Gastrocnemius medialis (tissue), 4 donors: Measurements from ENCODE around the gene LRRK1.

Experiments
- POLR2A ChIP-seq, 2 donors: fragments of 450-650 bp; IDR thresholded peaks; one replicate each; pipeline ENCODE4 v1.6.1; 2017; ENCODE audit warnings: antibody characterized with exemption in 2 of 2, mild to moderate bottlenecking in 2 of 2, moderate library complexity in 2 of 2
- TF ChIP-seq, protein P1 (sequence below), 5 experiments: fragments of 450-650 bp in 3 of 5; fragments of 200-600 bp in 2 of 5; sonication (generic) in 2 of 5; IDR thresholded peaks in 4 of 5; conservative IDR thresholded peaks in 1 of 5; 1 replicate in 4 of 5; 2 replicates in 1 of 5; pipeline ENCODE4 v1.5.1; 2016 to 2019; ENCODE audit warnings: antibody characterized with exemption in 5 of 5, mild to moderate bottlenecking in 3 of 5, moderate library complexity in 3 of 5

DNA sequence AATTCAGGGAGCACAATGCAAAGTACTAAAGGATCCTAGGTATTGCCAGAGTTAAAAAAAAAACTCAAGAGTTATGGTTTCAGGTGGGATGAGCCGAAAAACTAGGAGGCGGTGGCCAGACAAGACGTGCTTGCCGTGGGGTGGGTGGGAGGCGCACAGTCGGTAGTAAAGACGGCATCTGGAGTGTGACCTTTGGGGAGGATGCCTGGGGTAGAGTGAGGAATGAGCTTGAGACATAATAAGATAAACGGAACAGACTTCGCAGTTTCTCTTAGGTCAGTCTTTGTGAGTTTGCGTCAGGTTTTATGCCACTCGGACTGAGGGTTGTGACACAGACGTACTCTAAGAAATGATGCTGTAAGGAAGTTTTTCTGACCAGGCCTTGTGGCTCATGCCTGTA lies 139.6 kb downstream of the LRRK1 start:
- TF ChIP-seq, protein P1, sequence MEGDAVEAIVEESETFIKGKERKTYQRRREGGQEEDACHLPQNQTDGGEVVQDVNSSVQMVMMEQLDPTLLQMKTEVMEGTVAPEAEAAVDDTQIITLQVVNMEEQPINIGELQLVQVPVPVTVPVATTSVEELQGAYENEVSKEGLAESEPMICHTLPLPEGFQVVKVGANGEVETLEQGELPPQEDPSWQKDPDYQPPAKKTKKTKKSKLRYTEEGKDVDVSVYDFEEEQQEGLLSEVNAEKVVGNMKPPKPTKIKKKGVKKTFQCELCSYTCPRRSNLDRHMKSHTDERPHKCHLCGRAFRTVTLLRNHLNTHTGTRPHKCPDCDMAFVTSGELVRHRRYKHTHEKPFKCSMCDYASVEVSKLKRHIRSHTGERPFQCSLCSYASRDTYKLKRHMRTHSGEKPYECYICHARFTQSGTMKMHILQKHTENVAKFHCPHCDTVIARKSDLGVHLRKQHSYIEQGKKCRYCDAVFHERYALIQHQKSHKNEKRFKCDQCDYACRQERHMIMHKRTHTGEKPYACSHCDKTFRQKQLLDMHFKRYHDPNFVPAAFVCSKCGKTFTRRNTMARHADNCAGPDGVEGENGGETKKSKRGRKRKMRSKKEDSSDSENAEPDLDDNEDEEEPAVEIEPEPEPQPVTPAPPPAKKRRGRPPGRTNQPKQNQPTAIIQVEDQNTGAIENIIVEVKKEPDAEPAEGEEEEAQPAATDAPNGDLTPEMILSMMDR (IDR thresholded peaks at IDR 0.05 in 4 of 5, conservative IDR thresholded peaks at IDR 0.05 in 1 of 5), result no peak
- TF ChIP-seq POLR2A (IDR thresholded peaks at IDR 0.05), result no peak
